HG03469 (cell line): Measurements from ENCODE around the gene SLCO2B1.

Source experiments
- ATAC-seq: cut with Tn5 transposase; IDR thresholded peaks from one replicate; pipeline ENCODE4 v1.9.1; 2021; ENCODE audit warnings: mild to moderate bottlenecking, moderate library complexity, moderate number of reproducible peaks; ENCODE audit not compliant: unreplicated experiment

The SLCO2B1 gene

DNA sequence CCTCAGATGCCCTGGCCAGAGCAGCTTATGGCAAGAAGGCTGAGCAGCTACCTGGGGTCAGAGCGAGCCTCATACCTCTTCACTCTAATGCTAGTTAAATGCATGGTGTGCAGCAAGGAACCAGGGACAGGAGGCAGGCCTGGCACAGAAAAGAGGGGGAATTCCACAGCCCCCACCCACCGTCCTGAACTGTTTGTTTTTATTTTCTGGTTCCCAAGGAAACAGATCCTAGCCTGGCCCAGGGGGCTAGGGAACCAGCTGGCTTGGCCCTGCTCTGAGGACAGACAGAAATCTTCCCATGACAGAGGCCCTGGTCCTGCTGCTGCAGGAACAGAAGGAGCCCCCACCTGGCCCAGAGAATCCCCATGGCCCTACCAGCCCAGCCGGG is 40.4 kb downstream of the SLCO2B1 start:
- no peak for ATAC-seq

DNA sequence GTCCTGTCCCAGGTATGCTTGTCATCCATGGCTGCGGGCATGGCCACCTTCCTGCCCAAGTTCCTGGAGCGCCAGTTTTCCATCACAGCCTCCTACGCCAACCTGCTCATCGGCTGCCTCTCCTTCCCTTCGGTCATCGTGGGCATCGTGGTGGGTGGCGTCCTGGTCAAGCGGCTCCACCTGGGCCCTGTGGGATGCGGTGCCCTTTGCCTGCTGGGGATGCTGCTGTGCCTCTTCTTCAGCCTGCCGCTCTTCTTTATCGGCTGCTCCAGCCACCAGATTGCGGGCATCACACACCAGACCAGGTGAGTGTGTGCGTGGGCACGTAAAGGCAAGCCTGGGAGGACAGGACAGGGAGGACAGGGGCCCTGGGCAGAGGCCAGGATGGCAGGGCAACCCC is 42.4 kb downstream of the SLCO2B1 start:
- ATAC-seq: no peak

GRCh38 chr11:75193711-75194110 is 42.8 kb downstream of the SLCO2B1 start:
- ATAC-seq: no peak

- ATAC-seq: no peak
Observed at GRCh38 chr11:75194147-75194546, 43.2 kb downstream of the SLCO2B1 start.

DNA sequence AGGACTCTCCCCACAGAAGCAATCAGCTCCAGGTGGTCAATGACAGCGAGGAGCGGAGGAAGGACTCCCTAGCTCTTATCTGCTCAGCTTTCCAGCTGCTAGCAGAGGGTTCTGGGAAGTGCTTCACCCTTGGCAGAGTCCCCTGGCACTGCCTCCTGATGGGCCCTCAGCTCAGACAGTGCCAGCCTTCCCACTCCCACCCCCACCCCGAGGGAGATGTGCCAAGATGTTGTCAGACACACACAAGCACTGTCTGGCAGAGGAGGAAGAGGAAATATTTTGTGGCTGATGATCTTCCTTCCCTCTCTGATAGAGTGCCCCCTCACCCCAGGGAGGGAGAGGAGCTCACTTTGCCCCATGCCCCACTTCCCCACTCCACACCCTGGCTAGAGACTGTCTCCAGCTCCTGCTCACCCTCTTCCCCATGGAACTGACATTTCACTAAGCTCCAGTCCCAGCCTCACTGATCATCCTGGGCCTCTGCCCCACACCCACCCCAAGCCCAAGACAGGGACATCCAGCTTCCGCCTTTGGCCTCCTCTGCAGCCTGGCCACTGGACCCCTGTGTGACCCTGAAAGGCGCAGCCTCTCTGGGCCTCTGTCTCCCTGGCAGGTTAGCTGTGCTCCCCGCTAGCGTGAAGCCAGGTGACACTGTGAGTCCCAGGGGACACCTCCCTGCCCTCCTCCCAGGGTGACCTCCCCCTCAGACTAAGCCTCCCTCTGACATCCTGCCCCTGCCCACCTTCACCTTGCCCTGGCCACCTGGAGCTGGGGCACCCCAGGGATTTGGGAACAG is 44.5 kb downstream of the SLCO2B1 start:
- ATAC-seq: no peak

DNA sequence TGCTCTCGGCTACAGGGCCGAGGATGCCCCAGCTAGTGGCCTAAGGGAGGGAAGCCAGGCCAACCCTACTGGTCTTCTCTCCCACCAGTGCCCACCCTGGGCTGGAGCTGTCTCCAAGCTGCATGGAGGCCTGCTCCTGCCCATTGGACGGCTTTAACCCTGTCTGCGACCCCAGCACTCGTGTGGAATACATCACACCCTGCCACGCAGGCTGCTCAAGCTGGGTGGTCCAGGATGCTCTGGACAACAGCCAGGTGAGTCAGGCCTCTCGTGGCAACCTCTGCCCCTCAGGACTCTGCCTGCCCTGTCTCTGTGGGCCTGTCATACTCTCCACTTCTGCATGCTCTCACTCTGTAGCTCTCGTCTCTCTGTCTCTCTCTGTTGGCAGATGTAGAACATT is 45.5 kb downstream of the SLCO2B1 start:
- ATAC-seq: no peak

DNA sequence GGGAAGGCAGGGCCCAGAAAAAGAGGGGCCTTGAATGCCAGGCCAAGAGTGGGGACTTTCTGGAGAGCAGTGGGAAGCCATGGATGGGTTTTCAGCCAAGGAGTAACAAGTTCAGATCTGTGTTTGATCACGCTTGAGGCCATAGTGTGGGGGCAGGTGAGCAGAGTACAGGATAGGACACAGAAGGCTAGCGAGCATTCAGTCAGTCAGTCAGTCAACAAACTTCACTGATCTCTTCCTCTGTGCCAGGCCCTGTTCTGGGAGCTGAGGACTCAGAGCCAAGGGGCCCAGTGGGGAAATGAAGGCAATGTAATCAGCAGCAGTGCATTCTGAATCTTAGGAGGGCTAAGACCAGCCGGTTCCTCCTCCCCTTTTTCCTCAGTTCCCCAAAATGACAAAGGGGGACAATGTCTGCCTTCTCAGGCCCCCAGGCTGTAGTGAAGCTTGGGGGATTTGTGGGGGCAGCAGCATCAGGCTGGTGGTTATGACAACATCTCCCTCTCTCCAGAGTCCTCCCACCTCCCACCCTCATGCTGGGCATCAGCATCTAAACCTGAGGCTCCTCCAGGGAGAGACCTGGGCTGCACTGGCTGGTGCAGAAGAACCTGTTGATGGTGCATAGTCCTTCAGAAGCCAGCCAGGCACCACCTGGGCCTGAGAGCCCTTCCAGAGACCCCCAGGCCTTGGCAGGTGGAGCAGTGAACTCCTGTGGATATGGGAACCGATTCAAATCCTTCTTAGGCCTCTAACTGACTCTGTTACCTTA is 46.8 kb downstream of the SLCO2B1 start:
- ATAC-seq: no peak

DNA sequence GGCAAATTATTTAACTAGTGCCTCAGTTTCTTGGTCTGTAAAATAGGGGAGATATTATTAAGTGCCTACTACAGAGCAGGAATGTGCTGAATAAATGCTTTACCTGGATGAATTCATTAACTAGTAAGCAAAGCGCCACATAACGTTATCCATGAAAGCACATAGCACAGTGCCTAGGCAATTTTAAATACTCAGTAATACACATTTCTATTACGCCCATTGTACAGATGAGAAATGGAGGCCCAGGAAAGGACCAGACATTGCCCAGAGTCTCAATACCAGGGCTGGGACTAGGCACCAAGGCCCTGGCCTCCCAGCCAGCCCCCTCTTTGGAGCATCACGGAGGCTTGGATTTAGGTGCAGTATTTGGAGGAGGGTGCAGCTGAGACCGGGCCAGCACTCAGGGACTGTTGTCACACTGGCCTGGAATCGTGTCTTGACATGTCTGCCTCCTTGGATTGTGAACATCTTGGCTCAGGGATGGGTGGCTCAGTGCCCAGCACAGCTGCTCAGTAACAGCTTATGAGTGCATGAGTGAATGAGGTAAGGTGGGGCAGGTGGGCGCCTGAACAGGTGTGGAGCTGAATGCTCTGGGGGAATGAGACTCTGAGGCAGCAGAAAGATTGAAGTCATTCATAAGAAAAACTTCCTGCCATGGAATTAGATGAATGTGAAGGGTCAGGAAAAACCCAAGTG is 47.5 kb downstream of the SLCO2B1 start:
- ATAC-seq: no peak

DNA sequence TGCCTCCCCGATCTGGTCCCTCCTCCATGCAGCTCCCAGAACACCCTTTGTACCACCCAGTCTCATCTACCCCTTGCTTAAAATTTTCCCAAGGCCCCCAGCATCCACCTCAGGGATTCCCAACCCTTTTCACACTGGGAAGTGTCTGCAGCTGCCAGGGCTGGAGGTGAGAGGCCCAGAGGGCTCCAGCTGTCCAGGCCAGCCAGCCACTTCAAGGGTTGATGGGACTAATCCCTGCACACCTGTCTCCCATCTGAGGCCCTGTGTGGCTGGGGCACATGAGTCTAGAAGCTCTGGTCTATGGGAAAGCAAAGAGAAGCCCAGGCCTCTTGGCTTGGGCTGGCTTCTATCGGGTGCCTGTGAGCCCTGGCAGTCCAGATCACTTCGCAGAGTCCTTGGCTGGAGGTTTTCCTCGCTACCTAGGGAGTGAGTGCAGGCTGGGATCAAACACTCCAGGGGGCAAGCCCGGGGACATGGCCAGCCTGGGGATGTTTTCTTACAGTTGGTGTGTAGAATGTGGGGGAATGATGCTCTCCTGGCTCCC is 48.6 kb downstream of the SLCO2B1 start:
- ATAC-seq: no peak

DNA sequence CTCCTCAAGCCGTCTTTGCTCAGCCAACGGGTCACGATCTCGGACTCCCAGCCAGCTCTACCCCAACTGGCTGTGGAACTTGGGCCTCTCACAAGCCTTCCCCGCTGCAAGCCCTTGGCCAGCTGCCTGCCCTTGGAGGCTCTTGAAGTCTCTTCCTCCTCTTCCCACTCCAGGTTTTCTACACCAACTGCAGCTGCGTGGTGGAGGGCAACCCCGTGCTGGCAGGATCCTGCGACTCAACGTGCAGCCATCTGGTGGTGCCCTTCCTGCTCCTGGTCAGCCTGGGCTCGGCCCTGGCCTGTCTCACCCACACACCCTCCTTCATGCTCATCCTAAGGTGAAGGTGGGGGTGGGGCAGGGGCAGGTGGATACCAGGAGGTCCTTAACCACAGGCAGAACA is 49.1 kb downstream of the SLCO2B1 start:
- ATAC-seq: no peak

GRCh38 chr11:75200531-75200930 is 49.6 kb downstream of the SLCO2B1 start:
- no peak for ATAC-seq

DNA sequence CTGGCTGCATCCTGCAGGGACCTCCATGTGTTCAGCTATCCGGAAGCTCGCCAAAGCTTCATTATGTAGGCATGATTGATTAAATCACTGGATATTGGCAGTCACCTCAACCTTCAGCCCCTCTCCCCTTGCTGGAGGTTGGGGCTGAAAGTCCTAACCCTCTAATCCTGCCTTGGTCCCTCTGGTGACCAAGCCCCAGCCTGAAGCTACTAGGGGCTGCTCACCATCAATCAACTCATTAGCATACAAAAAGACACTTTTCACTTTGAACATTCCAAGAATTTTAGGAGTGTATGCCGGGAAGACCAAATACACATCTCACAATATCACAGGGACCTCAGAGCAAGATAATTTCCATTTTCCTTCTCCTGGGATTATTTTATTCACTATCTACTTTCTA is 50.9 kb downstream of the SLCO2B1 start:
- no peak for ATAC-seq

DNA sequence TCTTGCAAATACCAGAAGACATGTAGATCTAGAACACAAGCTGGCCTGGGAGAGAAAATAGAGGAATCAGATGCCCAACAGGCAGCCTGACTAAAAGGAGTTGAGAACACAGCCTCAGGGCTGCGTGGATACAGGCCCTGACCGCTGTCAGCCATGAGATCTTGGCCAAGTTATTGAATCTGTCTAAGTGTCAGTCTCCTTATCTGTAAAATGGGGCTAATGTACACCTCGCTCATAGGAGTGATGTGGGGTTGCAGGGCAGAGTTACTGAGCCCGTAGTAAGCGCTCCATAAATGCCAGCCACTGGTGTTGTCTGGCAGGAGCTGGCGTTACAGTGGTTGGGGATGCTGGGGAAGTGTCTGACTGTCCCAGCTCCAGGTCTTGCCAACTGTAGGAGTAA is 51.3 kb downstream of the SLCO2B1 start:
- no peak for ATAC-seq

DNA sequence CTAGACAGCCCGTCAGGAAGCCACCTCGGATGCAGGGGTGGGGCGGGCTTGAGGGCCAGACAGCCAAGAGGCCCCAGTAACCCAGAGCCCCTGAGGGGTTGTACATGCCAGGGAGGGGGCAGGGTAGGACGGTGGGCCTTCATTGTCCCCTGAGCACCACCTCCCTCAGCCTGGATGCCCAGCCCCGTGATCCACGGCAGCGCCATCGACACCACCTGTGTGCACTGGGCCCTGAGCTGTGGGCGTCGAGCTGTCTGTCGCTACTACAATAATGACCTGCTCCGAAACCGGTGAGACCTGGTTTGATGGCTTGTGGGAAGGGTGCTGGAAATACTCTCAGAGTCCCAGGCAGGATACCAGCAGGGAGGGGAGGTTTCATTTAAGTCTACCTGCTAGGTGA is 52.2 kb downstream of the SLCO2B1 start:
- no peak for ATAC-seq

DNA sequence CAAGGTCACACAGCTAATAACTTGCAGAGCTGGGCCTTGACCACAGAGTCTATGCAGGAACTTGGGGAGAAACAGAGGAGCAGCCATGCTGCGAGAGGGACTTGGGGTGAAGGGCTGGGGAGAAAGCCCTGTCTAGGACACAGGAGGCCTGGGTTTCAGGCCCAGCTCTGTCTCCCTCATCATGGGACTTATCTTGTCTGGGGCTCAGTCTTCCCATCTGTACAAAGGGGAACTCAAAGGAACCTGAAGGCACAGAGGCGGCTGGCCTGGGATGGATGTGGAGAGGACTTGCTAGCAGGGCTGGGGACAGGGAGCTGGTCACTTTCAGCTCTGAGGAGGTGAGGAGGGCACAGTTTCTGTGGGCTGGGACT is 52.7 kb downstream of the SLCO2B1 start:
- ATAC-seq: no peak

- no peak for ATAC-seq
Observed at GRCh38 chr11:75204012-75204674, 53.2 kb downstream of the SLCO2B1 start.

GRCh38 chr11:75204685-75205563 is 54.0 kb downstream of the SLCO2B1 start:
- ATAC-seq: no peak

- no peak for ATAC-seq
Observed at GRCh38 chr11:75205564-75206020, 54.7 kb downstream of the SLCO2B1 start.

DNA sequence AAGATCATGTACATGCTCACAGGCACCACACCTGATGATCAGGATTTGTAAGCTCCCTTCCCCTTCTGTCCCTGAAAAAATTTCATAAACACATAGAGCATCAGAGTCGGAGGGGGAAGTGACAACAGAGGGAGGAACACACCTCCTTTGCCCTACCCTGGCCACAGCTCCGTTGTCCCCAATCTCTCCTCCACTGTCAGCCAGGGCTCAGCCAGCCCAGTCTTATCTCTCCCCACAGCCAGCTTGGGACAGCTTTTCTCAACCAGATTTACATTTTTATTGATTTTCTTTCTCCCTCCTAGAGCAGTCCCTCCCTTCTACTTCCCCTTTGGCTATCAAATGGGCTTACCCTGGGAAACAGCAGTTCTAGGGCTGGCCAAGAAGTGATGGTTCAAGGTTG is 57.5 kb downstream of the SLCO2B1 start:
- no peak for ATAC-seq

- no peak for ATAC-seq
Observed at GRCh38 chr11:75212411-75212810, 61.5 kb downstream of the SLCO2B1 start.
